Measurements from ENCODE around the gene MTM1.

MTM1 gene

DNA sequence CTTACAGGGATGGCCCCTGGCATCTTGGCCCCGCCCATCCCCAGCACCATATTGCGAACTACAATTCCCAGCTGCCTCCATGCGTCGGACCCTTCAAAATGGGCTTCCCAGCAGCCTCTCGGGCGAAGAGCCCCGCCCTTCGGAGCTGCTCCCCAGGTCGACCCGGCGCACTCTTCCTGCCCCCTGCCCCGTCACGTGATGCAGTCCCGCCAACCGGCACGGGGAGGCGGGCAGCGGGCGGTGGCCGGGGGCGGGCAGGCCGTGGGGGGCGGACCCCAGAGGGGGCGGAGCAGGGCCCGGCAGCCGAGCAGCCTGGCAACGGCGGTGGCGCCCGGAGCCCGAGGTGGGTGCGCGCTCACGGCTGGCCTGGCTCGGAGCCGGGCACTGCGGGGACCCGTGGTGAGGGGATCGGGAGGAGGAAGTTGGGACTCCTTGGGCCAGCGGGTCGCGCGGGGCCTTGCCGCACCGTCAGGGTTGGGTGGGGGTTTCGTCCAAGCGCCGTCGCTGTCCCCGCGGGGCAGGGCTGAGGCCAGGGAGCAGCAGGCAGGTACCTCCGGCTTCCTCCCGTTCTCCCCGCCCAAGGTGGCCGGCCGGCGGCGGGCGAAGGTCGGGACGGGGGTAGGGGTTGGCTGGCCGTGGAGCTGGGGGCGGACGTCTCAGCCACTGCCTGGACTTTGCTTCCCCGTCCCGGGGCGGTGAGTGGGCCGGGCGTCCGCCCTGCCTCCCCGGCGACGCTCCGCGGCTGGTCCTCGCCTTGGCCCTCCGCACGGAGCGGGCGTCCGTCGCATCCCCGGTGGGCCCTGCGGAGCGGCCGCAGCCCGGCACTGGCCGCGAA is at the start of gene MTM1:
Gene MTM1 (plus strand): TSS at position 302 of the 835 bp plus-strand sequence. CDS start 23,994 bp downstream, outside the sequence.
- DNase-seq (ENCODE audit: low read depth in 2 of 2) = peak; percentile 80 to 83

DNA sequence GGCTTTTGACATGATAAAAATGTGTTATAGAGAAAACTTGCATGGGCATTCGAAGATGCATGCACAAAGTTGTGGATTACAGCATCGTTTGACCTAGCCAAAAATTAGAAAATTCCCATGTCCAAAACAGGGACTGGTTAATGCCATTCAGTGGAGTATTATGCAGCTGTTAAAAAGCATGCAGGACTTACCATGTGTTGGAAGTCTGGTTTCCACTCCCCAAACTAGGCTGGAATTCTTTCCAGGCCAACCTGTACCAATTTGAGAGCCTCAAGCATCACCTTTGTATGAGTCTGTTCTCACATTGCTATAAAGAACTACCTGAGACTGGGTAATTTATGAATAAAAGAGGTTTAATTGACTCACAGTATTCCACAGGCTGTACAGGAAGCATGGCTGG is 45.9 kb upstream of the MTM1 start:
- no peak for DNase-seq (ENCODE audit: low read depth in 2 of 2)

DNA sequence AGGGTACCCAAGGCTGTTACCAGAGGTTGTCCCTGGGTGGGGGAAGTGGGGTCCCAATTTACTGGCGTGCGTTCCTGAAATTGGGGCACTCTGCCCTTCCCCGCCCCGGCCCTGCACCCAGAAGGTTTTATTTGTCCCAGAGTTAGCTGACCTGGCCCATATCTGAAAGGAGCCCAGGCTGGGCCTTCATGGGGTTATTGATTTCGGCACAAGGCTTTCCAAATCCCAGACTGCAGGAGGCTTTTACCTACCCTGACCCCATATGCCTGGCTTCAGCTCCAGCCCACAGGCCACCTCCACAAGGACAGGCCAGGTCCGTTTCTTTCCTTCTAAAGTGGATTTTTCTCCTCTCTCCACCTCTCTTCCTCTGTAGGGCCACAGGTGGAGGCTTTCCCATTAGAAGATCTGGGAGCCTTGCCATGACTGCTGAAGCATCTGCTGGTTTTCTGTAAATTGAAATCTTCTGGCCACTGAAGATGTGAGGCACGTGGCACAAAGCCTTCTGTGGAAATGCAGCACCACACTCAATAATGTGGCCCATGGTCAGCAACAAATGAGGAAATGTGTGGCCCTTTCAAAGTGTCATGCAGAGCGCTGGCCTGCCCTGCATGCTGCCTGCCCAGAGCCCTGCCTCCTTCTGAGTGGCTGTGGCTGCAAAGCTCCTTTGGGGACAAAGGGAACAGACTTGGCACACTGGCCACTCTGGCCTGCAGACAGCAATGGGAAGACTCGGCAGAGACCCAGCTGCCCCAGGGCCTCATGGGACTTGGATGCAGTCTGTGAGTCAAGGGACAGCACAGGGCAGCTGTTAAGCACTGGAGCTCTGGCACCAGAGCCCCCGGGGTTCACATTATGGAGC is 43.1 kb upstream of the MTM1 start:
- DNase-seq (ENCODE audit: low read depth in 2 of 2) = no peak

DNA sequence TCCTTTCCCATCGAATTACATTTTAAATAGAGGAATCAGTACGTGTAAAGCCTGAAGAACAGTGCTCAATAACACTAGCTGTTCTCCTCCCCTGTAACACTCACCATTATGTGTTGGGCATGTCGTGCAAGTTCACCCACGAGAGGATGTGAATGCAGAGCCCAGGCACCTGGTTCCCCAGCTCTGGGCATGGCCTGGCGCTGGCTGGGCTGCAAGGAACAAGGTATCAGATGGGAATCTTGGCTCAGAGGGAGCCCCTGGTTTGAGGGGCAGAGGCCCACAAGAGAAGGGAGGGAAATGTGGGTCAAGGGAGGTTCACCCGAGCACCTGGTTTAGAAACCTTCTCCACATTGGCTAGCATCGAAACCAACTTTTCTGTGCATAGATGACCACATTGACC is 41.7 kb upstream of the MTM1 start:
- DNase-seq (ENCODE audit: low read depth in 2 of 2) = no peak

DNA sequence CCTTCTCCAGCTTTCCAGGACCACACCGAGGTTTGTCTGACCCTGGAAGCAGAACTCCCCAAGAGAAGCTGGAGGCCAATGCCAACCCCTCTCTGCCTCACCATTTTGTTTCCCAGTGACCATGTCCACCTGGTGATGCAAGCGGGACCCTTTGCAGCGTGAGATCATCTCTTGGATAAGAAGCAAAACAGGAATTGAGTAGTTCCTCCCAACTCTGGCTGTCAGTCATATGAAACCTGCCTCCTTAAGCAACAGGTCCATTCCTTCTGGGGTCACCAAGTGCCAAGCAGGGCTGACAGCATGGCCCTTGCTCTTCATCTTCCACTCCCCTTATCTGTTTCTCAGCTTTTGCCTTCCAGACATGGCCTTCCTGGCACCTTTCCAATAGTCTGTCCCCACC is 41.3 kb upstream of the MTM1 start:
- DNase-seq (ENCODE audit: low read depth in 2 of 2) = no peak

DNA sequence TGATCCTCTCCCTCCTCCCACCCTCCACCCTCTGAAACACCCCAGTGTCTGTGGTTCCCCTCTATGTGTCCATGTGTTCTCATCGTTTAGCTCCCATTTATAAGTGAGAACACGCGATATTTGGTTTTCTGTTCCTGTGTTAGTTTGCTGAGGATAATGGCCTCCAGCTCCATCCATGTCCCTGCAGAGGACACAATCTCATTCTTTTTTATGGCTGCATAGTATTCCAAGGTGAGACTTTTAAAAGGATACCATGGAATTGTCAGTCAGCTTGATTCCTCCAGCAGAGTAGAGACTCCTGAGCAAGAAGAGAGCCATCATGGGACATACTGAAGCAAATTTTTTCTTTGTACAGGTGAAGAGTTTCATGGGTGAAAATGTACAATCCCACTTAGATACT is 38.8 kb upstream of the MTM1 start:
- DNase-seq (ENCODE audit: low read depth in 2 of 2) = no peak

DNA sequence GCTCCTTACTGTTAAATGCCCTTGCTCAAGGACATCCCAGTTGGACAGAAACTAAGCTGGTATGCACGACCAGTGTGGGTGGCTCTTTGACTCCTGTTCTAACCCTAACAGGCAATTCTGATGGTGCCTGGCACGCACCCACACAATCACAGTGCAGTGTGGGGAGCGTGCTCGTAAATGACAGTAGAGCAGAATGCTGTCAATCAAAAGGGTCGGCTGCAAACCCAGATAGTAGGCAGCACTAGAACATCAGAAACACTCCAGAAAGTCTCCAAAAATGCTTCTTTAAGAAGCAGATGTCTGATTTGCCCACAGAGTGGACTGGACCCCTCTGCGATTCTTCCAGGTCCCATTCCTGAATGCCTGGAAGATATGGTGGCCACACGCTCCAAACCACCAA is 37.6 kb upstream of the MTM1 start:
- DNase-seq (ENCODE audit: low read depth in 2 of 2) = no peak

DNA sequence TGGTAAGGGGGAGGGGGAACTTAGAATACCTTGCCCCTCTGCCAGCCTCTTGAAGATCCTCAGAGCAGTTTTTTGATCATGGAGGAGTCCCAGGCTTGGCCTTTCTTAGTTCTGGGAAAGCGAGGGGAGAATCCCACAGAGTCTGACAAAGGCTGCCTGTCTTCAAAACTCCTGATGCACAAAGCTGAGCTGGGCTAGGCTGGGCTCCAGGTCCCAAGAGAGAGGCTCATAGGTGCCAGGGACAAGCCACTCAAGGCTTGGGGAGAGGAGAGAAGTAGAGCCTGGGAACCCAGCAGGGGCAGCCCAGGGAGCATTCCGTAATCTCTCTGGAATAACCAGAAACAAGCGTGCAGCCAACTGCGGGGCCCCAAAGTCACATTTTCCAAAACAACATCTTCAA is 37.0 kb upstream of the MTM1 start:
- no peak for DNase-seq (ENCODE audit: low read depth in 2 of 2)

DNA sequence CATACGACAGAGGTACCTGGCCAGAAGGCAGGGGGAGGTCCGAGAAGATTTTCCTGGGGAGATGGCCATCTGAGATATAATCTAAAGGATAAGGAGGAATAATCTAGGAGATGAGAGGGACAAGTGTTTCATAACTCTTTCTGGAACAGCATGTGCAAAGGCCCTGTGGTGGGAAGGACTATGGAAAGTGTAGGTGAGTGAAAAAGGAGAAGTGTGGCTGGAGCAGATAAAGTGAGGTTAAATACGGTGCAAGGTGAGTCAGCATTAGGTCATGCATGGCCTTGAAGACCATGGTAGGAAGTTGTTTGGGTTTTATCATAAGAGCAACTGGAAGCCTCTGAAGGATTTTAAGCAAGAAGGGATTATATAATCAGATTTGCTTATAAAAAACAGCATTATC is 34.6 kb upstream of the MTM1 start:
- DNase-seq (ENCODE audit: low read depth in 2 of 2) = no peak

DNA sequence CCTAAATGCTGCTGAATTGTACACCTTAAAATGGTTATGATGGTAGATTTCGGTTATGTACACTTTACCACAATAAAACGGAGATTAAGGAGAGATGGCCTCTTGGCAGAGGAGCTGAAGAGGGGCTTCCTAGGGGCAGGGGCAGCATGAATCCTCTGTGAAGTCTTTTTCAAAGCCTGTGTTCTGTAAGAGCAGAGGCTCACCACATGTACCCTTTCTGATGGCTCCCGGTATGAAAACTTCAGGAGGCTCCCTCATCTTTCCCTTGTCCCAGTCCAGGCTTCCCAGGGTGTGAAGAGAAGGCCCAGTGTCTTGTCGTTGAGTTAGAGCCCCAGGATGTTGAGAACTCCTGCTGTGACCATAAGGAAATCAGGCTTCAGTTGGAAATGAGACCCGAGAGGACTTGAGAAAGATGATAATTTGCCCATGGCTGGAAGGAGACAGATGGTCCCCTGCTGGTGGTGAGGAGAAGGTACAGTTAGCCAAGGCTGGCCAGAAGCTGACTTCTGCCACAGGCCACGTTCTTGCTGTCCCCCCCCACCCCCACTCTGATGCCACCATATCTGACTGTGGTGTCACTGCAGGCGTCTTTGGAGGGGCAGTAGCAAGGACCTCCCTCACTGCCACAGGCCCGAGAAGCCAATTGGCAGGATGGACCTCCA is 31.8 kb upstream of the MTM1 start:
- DNase-seq (ENCODE audit: low read depth in 2 of 2) = no peak

DNA sequence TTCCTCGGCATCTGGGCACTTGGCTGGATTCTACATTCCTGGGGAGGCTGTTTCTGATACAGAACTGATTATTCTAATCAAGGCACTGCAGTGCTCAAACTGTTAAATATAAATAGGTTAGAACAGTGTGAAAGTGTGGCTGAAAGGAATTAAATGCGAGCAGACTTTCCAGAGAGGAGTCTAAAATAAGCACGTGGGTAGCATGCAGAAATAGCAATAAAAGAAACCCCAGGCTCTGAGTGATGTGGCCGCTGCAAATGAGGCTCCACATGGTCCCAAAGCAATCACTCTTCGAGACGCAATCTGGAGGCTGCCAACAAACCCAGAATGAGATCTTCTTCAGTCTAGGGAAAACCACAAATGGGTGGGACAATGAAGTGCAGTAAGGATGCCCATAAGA is 30.6 kb upstream of the MTM1 start:
- DNase-seq (ENCODE audit: low read depth in 2 of 2) = no peak

DNA sequence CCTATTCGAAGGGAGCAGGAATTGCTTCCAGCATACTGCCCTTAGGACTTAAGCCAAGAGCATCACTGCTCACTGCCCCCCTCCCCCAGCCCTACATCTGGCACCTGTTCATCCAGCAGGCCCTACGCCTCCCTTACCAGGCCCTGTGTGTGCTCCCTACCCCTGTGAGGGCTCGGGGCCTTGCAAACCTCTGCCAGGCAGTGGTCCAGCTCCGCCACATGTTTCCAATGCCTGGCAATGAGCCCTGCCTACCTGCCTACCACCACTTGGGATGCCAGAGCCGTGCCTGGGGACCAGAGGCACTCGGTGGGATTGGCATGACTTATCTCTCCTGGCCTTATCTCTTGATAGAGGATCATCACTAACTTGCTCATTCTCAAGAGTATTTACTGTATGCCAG is 27.5 kb upstream of the MTM1 start:
- DNase-seq (ENCODE audit: low read depth in 2 of 2) = no peak

DNA sequence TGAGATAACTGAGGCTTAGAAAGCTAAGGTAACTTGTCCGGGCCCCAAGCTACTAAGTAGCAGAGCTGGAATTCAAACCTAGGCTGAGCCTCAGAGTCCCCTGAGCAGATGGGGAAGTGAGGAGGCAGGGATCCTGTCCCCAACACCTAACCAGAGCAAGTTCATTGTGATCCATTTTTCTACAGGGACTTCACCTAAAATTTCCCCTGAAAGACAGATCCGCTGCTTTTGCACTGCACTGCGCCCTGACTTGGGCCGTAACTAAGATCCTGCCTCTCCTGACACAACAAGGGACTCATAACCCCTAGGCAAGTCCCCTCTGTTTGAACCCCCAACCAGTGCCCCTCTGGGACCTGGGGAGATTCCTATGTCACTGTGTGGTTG is 25.6 kb upstream of the MTM1 start:
- DNase-seq (ENCODE audit: low read depth in 2 of 2) = no peak

DNA sequence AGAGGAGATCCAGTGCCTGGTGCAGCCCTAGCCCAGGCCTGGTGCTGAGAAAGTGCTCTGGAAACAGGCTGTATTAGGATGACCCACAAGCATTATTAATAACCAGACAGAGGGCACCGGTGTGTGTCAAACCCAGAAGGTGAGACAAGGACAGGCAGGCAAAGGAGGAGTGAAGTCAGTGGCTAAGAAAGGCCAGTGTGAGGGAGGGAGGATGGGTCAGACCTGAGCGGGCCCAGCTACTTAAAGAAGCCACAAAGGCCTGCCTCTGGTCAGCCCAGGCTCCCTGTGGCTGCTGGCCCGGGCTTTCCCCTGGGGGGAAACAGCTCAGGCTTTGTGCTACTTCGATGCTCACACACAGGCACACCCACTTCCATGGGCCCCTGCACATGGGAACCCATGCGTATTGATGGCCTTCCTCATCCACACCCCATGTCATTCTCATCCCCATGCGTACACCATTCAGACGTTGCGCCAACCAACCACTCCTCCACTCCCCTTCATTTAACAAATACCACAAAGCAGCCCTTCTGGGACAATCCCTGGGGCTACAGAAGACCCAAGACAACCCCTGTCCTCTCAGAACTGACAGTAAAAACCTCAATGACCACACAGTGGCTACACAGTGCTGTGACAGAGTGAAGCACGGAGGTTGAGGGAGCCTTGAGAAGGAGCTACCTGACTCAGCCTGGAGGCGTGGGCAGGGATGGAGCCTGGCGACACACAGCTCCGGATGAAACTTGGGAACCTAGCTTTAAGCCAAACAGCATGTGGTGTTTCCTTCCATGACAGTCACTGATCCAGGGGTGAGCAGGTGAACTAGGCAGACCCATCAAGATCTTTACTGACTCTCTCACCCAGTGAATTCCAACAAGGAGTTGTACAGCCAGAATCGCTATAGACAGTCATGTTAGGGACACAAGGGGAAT is 24.9 kb upstream of the MTM1 start:
- DNase-seq (ENCODE audit: low read depth in 2 of 2) = no peak

DNA sequence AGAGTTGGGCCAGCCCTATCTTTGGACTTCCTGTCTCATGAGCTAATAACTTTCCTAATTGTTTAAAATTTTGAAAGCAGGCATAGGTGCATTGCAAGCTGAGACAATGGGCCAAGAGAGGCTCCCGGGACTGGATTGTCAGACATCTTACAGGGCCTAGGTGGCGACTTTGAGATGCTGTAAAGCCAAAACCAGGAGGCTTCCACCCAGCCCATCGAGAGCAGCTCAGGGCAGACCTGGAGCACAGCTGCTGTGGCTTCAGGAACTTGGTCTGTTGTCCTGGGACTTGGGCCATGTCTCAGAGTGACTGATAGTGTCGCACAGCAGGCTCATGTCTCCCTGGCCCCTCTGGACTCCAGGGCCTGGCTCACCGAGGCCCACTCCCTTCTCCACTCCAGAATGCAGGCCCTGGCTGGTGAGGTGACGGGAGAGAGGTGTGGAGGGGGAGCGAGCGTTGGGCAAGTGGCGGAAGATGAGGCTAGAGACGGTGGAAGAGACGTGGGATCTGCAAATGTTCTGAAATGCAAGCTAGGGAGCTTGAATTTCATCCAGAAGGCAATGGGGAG is 24.1 kb upstream of the MTM1 start:
- DNase-seq (ENCODE audit: low read depth in 2 of 2) = no peak

DNA sequence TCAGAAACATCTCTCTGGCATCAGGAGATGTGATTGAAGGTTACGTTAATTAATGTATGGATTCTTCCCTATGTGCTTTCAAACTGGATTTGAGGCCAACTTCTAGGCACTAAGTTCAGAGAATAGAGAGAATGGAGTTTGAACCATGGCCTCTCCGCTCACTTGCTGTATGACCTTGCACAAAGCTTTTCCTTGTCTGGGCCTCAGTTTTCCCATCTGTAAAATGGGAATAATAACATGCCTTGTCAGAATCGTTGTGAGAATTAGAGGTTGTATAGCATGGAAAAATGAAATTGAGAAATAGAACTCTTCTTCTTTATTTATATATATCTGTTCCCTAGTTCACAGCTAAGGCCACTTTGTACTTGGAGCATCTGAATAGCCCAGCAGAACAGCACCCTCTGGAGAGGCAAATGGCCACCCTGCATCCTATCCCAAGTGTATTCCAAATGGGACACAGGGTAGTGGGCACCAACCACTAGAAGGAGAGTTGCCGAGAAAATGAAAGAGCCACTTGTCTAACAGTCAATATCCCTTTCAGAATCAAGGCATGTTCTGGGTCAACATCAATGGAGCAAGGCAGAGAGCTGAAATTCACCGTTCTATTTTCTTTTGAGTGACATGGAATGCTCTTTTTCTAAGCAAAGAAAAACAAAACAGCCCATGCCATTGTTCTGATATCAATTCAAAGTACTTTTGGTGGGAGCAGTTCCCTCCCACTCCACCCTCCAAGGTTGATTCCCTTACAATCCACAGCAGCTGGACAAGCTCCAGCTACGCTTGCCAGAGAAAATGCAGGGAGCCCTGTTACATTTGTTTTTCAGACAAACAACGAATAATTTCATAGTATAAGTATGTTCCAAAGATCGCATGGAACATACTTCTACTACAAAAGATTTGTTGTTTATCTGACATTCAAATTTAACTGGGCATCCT is 23.3 kb upstream of the MTM1 start:
- DNase-seq (ENCODE audit: low read depth in 2 of 2) = no peak

DNA sequence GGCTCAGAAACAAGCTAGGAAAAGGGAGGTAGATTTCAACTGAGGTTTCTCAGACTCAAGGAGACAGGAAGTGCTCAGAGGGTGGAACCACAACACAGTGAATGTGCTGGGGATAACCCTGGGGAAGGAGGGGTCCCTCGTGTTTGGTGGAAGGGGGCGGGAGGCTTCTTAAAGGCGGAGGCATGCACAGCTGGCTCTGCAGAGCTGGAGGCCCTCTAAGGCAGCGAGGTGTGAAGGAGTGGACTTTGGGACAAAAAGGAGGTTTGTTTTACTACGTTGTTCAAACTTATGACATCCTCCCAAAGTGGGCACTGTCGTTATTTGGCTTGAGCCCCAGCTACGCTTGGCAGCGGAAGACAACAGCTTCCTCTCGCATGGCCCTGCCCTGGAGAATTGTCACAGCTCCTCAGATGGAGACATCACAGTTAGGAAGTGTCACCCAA is 21.7 kb upstream of the MTM1 start:
- DNase-seq (ENCODE audit: low read depth in 2 of 2) = no peak

DNA sequence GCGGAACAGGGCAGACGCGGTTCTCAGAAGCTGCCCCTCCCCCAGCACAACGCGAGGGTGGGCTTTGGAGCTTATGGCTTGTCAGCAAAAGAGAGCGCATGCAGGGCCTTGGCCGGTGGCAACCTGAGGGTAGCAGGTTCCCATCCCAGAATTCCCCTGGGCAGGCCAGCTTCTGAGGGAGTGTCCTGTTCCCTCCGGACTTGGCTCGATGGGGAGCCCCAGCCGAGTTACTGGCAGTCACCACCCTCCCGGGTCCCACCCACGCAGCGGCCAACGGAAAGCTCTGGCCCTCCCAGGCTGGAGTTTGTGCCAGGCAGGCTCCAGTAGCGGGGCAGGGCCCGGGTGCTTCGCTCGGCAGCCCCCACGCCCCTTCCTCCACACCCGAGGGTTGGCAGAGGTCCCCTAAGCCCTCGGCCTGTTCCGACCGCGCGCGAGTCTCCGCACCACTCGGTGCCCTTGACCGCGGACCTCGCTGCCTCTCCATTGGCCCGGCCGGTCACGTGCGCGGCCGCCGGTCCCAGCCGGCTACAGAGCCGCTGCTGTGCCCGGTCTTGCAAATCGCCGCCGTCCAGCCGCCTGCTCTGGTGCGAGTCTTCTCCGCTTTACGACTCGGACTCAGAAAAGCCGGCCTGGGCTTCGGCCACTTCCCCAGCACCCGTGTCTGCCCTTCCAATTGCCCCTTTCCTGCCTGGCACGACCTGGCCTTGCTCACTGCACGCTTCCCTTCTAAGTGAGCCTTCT is 20.9 kb upstream of the MTM1 start:
- DNase-seq (ENCODE audit: low read depth in 2 of 2) = no peak

DNA sequence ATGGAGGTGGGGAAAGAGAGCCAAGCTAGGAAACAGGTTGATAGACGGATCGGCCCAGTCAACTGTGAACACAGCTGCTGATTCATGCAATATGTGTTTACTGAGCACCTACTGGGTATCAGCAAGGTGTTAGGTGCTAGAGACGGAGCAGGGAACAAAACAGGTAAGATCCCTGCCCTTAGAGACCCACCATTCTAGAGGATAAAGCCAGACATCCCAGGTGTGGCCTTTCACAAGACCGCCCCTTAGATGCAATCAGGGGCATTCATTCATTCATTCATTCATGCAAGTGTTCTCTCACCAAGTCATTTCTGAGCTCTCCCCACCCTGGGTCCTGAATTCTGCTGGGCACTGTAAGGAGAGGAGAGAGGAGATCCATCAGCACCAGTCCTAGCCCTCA is 20.2 kb upstream of the MTM1 start:
- no peak for DNase-seq (ENCODE audit: low read depth in 2 of 2)

Measured in stimulated activated CD8-positive, alpha-beta memory T cell treated with anti-CD3 and anti-CD28 coated beads, Interleukin-2, amount 100 ng/mL, for 48 hours (primary cell).